Activated CD4-positive, alpha-beta T cell treated with anti-CD3 and anti-CD28 coated beads for 1 hour (primary cell): ENCODE data around the gene TMEM89.

Experiments used
- DNase-seq: peaks from one replicate; pipeline ENCODE4 v3.0.0-alpha.2; 2020

TMEM89 gene

DNA sequence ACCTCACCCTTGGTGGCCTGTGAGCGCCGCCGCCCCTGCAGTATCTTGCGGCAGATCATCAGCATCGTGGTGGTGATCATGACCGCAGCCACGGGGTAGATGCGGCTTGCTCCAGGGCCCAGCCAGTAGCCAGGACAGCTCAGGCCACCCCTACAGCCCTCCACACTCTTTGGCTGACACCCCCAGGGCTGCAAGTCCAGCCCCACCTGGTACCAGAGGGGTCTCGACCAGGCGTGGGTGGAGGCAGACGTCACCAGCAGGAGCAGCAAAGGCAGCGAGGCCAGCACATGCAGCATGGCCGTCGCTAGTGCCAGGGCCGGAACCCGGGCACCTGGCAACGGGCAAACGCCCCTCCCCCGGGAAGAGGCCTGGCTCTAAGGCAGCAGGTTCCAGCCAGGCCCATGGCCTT lies at the start of gene TMEM89:
Gene TMEM89 (minus strand): TSS at position 309 of the 409 bp plus-strand sequence. CDS start 13 bp downstream, at position 296.
- no peak for DNase-seq

DNA sequence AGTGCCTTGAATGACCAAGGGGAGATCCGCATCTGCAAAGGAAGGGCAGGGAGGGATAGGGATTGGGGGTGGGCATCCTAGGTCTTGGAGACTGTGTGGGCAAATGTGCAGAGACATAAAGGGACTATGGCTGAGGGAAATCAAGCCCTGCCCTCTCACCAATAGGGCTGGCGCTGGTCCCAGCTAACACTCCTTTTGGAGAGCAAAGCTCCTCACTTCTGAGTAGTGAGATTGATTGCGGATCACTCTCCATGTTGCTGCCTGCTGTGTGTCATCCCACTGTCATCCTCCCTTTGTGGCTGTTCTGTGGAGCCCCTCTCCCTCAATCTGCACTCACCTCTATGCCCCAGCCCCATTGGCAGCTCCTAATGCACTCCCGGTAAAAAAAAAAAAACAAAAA lies 43.4 kb upstream of the TMEM89 start:
- no peak for DNase-seq

GRCh38 chr3:48664313-48664644 lies 42.7 kb upstream of the TMEM89 start:
- DNase-seq: no peak

DNA sequence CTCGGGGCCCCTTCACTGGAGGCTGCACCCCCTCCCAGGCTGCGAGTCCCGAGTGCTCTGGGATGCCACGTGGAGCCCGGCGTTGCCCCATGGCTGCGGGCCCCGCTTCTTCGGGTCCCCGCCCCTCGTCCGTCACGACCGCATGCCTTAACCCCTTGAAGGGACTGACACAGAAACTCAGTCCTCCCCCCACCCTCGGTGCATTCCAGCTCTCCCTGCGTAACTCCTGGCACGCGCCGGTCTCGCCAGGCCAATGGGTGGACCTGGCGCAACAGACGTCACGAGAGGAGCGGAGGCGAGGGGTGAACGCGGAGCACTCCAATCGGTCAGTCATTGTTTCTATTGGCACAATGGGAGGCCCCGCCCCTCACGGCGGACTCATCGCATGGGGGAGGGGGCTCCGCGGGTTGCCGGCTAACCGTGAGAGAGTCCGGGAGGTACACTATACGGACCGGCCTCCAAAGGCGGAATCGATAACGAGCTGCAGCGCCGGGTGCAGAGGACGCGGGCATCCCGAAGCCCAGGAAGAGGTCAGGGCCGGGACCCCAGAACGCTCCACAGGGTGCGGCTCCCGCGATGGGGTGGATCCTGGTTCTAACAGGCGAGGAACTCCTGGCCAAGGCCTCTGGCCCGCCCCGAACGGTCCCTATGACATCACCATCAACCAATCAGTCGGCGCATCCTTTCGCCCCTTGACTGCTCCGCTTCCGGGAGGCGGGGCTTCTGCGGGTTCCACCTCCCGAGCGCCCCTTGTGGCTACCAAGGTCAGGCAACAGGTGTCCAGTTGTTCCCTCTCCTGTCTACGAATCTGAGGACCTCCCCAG lies 42.1 kb upstream of the TMEM89 start:
- DNase-seq: peak; percentile 67

- DNase-seq: no peak
These were observed 41.4 kb upstream of the TMEM89 start, which contains the start of gene CELSR3 for GRCh38 chr3:48662753-48663488. Gene CELSR3, minus strand, starts transcription at chr3:48662886. Its CDS starts 252 bp downstream, at chr3:48662634.

- no peak for DNase-seq
These were observed 40.7 kb upstream of the TMEM89 start for GRCh38 chr3:48662145-48662752.

- DNase-seq: peak; percentile 63
These were observed 40.1 kb upstream of the TMEM89 start for GRCh38 chr3:48661501-48662144.

DNA sequence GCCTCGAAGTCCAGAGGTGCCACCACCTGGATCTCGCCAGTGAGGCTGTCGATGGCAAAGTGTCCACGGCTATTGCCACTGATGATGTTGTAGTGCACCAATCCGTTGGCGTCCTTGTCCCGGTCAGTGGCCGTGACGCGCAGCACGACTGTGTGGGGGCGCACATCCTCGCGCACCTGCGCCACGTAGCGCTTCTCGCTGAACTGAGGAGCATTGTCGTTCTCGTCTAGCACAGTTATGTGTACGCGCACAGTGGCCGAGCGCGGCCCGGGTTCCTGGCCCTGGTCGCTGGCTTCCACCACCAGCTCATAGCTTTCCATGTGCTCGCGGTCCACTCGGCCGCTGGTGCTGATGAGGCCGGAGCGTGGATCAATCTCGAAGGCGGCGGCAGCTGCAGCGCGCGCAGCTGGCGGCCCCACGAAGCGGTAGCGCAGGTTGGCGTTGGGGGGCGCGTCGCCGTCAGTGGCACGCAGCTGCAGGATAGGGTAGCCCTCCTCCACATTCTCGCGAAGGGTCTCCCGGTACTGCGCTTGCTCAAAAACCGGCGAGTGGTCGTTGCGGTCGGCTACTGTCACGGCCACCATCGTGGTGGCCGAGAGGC lies 39.3 kb upstream of the TMEM89 start:
- DNase-seq: no peak

DNA sequence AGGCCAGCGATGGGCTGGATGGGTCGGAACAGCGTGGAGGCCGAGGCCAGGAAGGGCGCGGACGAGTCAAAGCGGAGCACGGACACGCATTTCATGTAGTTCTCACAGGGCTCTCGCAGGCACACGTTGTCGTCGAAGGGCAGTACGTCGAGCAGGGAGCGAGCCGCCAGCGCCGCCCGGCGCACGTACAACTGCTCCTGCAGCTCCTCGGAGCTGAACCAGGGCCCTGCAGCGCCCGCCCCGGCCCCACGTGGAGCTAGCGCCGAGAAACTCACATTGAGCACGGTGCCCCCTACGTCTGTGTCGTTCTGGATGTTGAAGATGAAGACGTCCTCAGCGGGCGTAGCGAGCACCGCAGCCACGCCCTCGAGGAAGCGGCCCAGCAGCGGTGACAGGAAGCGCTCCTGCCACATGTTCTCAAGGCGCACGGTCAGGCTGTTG lies 35.3 kb upstream of the TMEM89 start:
- DNase-seq: no peak

- DNase-seq: peak; percentile 73
These were observed 34.7 kb upstream of the TMEM89 start for GRCh38 chr3:48656061-48656840.

- peak; percentile 40 for DNase-seq
These were observed 34.0 kb upstream of the TMEM89 start for GRCh38 chr3:48655606-48656005.

DNA sequence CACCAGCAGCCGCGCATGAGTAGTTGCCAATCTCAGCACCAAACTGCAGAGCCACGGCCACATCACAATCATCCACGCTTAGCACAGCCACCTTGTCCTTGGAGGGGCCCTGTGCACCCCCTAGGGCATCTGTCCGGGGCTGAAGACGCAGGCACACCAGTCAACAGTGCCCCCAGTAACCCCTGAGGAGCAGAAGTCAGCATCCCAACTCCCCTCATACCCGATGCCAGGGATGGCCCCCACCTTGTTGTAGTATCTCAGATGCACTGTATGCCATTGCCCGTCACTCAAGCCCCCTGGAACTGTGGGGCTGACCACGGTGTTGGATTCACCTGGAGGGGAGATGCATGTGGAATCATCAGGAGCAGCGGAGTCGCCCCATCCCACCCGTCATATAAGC lies 33.5 kb upstream of the TMEM89 start:
- DNase-seq: no peak

- no peak for DNase-seq
These were observed 31.6 kb upstream of the TMEM89 start for GRCh38 chr3:48652923-48653715.

- DNase-seq: no peak
These were observed 30.2 kb upstream of the TMEM89 start for GRCh38 chr3:48651771-48652170.

DNA sequence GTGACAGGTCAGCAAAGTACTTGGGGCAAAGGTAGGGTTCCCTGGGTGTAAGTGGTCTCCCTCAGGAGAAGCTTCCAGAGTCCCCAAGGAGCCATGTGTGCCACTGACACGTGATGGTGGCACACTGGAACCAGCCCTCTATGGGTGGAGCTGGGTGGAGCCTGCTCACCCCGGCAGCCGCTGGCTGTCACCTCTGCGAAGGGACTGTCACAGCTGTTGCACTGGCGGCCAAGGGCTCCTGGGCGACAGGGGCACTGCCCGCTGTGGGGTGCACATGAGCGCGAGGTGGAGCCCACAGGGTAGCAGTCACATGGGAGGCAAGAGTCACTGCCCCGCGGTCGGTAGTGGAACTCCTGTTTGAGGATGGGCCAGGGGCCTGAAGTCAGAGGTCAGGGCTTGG lies 29.2 kb upstream of the TMEM89 start:
- no peak for DNase-seq

DNA sequence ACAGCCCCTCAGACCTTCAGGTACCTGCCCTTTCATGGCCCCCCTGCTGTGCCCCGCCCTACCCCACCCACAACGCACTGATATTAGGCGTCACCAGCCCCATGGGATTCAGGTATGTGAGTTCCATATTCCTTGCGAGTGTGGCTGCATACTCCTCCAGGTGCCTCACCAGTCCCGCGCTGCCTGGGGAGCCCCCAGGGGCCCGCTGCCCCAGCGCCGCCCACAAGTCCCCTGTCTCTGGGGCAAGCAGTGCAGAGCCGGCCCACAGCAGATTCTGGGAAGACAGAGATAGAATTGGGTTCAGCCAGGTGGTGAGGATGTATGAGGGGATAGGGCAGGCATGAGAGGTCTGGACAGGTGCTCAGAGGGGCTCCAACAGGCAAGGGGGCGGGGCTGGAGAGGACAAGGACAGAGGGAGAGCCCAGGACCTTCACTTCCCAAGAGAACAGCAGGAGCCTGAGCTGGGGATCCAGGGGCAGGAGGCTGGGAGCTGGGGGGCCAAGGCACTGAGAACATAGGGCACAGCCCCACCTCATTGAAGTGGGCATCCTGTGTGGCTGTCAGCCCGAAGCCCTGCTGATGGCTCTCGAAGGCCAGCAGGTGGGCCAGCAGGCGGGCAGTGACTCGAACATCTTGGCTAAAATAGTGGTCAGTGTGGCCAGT lies 26.8 kb upstream of the TMEM89 start:
- DNase-seq: no peak

GRCh38 chr3:48647714-48648113 lies 26.1 kb upstream of the TMEM89 start:
- no peak for DNase-seq

- DNase-seq: no peak
These were observed 23.6 kb upstream of the TMEM89 start for GRCh38 chr3:48644898-48645760.

DNA sequence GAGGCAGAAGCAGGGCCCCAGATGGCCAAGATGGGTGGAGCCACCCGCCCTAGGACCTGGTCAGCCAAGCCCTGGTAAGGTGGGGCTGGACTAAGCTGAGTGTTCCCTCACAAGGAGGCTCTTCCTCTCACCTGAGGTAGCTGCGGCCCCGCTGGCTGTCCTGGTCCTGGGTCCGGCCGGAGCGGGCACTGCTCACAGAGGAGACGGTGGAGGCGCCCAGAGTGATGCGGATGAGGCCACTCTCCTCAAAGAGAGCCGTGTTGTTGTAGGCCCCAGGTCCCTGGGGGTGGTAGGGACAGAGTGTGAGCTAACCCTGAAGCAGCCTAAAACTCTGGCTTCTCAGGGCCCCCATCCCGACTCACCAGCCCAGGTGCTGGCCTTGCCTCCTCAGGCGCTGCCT lies 21.0 kb upstream of the TMEM89 start:
- DNase-seq: no peak

DNA sequence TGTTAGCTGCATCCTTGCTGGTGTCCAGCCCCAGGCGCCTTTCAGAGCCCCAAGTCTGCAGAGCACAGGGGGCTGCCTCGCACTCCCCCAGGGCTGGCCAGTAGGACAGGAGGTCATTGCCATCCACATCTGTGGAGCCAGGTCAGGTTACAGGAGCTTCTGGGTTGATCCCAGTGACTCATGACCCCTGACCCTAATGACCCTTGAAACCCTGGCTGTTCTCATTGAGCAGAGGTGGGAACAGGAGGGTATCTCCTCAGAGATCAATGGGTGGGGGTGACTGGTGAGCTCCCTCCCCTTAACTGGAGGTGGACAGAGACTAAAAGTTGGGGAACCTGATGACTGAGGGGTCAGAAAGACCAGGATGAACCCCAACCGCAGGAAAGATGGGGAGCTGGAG lies 19.8 kb upstream of the TMEM89 start:
- DNase-seq: no peak
